ENCODE measurements around the gene ZG16B.

The ZG16B gene

GRCh38 chr16:2829501-2830354 lies at the start of gene ZG16B:
Gene ZG16B (plus strand): TSS chr16:2830303. CDS start chr16:2830442, 139 bp downstream.
- DNase-seq = no peak

- no peak for DNase-seq
Observed at GRCh38 chr16:2782583-2783351, 47.3 kb upstream of the ZG16B start.

- no peak for DNase-seq
Observed at GRCh38 chr16:2783581-2784357, 46.3 kb upstream of the ZG16B start.

- DNase-seq = no peak
Observed at GRCh38 chr16:2784358-2785100, 45.6 kb upstream of the ZG16B start.

GRCh38 chr16:2785101-2785991 lies 44.8 kb upstream of the ZG16B start:
- peak; percentile 9 for DNase-seq

- no peak for DNase-seq
Observed at GRCh38 chr16:2786061-2786825, 43.9 kb upstream of the ZG16B start.

GRCh38 chr16:2786826-2787151 lies 43.3 kb upstream of the ZG16B start:
- no peak for DNase-seq

- no peak for DNase-seq
Observed at GRCh38 chr16:2787406-2787805, 42.7 kb upstream of the ZG16B start, which contains the start of gene PRSS33. Gene PRSS33 (minus strand): TSS chr16:2787560. CDS start chr16:2786547, 1,013 bp downstream.

- no peak for DNase-seq
Observed at GRCh38 chr16:2787961-2788360, 42.1 kb upstream of the ZG16B start.

- DNase-seq = no peak
Observed at GRCh38 chr16:2790631-2791030, 39.5 kb upstream of the ZG16B start.

GRCh38 chr16:2791174-2791573 lies 38.9 kb upstream of the ZG16B start:
- no peak for DNase-seq

GRCh38 chr16:2792940-2793339 lies 37.2 kb upstream of the ZG16B start:
- no peak for DNase-seq

GRCh38 chr16:2795395-2796143 lies 34.5 kb upstream of the ZG16B start:
- no peak for DNase-seq

- DNase-seq = no peak
Observed at GRCh38 chr16:2798723-2799204, 31.3 kb upstream of the ZG16B start.

- no peak for DNase-seq
Observed at GRCh38 chr16:2799205-2799858, 30.8 kb upstream of the ZG16B start.

GRCh38 chr16:2799859-2800226 lies 30.3 kb upstream of the ZG16B start:
- DNase-seq = peak; percentile 69

- no peak for DNase-seq
Observed at GRCh38 chr16:2803545-2804195, 26.4 kb upstream of the ZG16B start.

- DNase-seq = no peak
Observed at GRCh38 chr16:2804728-2805127, 25.4 kb upstream of the ZG16B start.

- no peak for DNase-seq
Observed at GRCh38 chr16:2806286-2806685, 23.8 kb upstream of the ZG16B start.
